K562 treated with DMSO at 1 percent for 4 hours (cell line): Measurements from ENCODE around the gene POU3F3. TPM values are rescaled to one million over a fixed set of nuclear protein-coding genes. Genes with fewer than 3 reads are reported as not detected.

Experiments used
- total RNA-seq: library from RNA; unstranded; fragments of 300-600 nt; gene quantifications from 2 replicates; pipeline ENCODE4 v1.2.3, GENCODE V29; 2022; ENCODE audit not compliant: insufficient read depth

The POU3F3 gene
- total RNA-seq, result not detected in 2 replicates

DNA sequence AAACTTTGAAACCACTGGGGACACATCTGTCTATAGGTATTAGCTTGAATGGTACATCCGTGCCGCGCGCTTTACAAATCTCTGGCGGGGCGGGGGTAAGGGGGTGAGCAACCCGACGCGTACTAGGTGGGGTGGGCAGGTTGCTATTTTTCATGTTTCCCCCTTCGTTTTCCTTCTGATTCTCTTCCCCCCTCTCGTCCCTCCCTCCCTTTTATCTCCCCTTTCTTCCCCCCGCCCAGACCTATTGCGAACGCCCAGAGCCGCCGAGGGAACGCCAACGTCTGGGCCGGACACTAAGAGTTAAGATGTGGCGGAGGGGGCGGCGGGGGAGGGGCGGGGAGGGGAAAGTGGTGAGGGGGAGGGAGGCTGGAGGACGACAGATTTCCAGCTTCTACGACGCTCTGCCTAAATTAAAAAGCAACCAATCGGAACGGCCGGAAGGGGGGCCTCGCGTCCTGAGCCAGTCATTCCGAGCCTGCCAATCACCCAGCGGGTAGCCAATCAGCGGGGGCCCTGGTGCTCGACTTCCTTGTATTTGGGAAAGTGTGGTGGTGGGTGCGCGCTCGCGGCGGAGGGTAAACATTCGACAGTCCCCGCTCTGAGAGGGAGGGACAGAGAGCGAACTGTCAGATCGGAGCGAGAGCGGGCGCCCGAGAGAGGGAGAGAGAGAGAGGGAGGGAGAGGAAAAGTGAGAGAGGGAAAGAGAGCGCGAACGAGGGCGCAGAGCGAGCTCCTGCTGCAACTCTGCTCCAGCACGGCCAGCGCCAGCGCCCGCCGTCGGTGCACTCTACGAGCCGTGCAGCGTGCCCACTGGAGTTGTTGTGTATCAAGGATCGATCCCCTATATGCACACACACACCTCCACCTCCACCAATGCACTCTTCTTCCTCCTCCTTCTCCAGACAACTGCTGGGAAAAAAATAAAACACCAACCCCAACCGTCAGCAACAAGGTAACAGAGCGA, at the start of gene POU3F3:
TSS of gene POU3F3 (plus strand) at position 582 of the 964 bp plus-strand sequence. CDS start 1,396 bp downstream, outside the sequence.

Other genes with a start within 250 kb of the POU3F3 start
- gene MRPS9, start 184.0 kb downstream of the POU3F3 start, total RNA-seq, result 24.6 and 26.0 TPM in 2 replicates